ENCODE measurements around the gene NRAS.

Gene NRAS

GRCh38 chr1:114725230-114725629, 8.7 kb upstream of the NRAS start:
- no peak for DNase-seq

- no peak for DNase-seq
Observed at GRCh38 chr1:114723915-114724314, 7.3 kb upstream of the NRAS start.

- DNase-seq, result no peak
Observed at GRCh38 chr1:114723457-114723856, 6.9 kb upstream of the NRAS start.

- DNase-seq, result no peak
Observed at GRCh38 chr1:114720492-114720891, 3.9 kb upstream of the NRAS start.

- no peak for DNase-seq
Observed at GRCh38 chr1:114719424-114719787, 2.8 kb upstream of the NRAS start.

GRCh38 chr1:114718661-114719423, 2.3 kb upstream of the NRAS start:
- peak; percentile 57 for DNase-seq

GRCh38 chr1:114715952-114716303, 643 bp downstream of the NRAS start:
- DNase-seq, result no peak

- no peak for DNase-seq
Observed at GRCh38 chr1:114712977-114713376, 3.6 kb downstream of the NRAS start.

GRCh38 chr1:114710360-114710759, 6.2 kb downstream of the NRAS start:
- DNase-seq, result no peak

GRCh38 chr1:114707604-114708003, 9.0 kb downstream of the NRAS start:
- no peak for DNase-seq

GRCh38 chr1:114703242-114703641, 13.3 kb downstream of the NRAS start:
- DNase-seq, result no peak

GRCh38 chr1:114702737-114703136, 13.8 kb downstream of the NRAS start:
- DNase-seq, result no peak

- DNase-seq, result no peak
Observed at GRCh38 chr1:114701931-114702330, 14.6 kb downstream of the NRAS start.

GRCh38 chr1:114700036-114700600, 16.5 kb downstream of the NRAS start:
- DNase-seq, result no peak

- DNase-seq, result no peak
Observed at GRCh38 chr1:114696810-114697209, 19.8 kb downstream of the NRAS start.

- no peak for DNase-seq
Observed at GRCh38 chr1:114695430-114696058, 21.0 kb downstream of the NRAS start, which contains the start of gene AMPD1. Gene AMPD1 (minus strand): TSS chr1:114695546. CDS start chr1:114695471, 75 bp downstream.

- no peak for DNase-seq
Observed at GRCh38 chr1:114694540-114695310, 21.8 kb downstream of the NRAS start.

GRCh38 chr1:114692947-114693346, 23.6 kb downstream of the NRAS start:
- no peak for DNase-seq

- no peak for DNase-seq
Observed at GRCh38 chr1:114691061-114691460, 25.5 kb downstream of the NRAS start.

GRCh38 chr1:114690148-114690547, 26.4 kb downstream of the NRAS start:
- no peak for DNase-seq

GRCh38 chr1:114688526-114688925, 28.0 kb downstream of the NRAS start:
- DNase-seq, result no peak

- no peak for DNase-seq
Observed at GRCh38 chr1:114685851-114686250, 30.7 kb downstream of the NRAS start.

- DNase-seq, result no peak
Observed at GRCh38 chr1:114677691-114678090, 38.9 kb downstream of the NRAS start.

- DNase-seq, result no peak
Observed at GRCh38 chr1:114676115-114676514, 40.5 kb downstream of the NRAS start.

Measured in activated CD8-positive, alpha-beta memory T cell treated with anti-CD3 and anti-CD28 coated beads, Interleukin-2, amount 50 U/mL, for 48 hours (primary cell).